DMS 273 (cell line): ENCODE data around the gene HPX.

Source experiments
- DNase-seq: peaks from one replicate; lab custom pipeline; 2025; ENCODE audit not compliant: unreplicated experiment; lab: John Stamatoyannopoulos, UW

The HPX gene

DNA sequence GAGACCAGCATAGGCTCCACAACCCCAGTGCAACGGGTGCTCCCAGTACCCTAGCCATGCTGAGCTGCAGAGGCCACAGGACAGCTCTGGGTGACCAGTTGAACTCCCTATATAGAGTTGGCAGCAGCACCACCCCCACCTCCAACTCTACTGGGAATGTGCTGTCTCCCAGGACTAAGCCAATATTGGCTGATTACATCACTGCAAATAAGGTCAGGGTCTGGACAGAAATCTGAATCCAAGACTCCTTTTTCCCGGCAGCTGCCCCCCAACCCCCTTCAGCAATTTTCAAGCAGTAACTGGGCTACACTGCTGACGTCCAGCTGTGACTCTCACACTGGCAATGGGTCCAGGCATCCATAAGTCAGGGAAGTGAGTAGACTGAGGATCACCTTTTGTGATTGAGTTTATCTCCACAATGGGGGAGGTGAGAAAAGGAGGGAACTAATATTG lies at the start of gene HPX:
HPX (minus strand) TSS at position 82 of the 453 bp plus-strand sequence; CDS start at position 58, 24 bp downstream.
- DNase-seq: no peak

DNA sequence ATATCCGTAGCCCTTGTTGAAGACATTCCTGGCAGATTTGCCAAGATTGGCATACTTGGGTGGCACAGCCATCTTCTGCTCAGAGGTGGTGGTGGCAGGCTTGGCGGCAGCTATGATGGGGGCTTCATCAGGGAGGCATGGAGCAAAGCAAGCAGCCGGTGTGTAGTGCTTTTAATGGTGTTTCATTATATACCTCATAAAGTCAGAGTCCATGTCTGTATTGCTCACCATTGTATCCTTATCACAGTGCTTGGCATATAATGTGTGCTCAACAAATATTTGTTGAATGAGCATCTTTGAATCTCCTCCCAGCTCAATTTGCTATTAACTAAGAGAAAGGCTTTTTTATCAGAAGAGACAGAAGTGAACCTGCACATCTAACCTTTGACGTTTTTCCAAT lies 48.5 kb upstream of the HPX start:
- no peak for DNase-seq

GRCh38 chr11:6488821-6489220 lies 48.0 kb upstream of the HPX start:
- no peak for DNase-seq

- DNase-seq: no peak
Measured at GRCh38 chr11:6488342-6488741, 47.6 kb upstream of the HPX start.

DNA sequence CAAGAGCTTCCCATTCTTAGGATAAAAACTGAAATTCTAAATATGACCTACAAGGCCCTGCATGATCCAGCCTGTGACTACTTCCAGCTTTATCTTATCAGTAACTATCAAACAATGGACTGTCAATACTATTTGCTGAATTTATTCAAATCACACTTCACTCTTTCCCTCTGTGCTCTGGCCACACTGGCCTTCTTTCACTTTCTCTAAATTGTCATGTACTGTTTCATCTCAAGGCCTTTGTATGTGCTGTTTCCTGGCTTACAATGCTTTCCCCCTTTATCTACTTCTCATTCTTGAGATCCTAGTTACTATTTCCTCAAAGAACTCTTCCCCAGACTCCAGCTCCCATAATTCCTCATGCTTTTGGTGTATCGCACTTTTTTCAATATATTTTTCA lies 46.2 kb upstream of the HPX start:
- DNase-seq: no peak

DNA sequence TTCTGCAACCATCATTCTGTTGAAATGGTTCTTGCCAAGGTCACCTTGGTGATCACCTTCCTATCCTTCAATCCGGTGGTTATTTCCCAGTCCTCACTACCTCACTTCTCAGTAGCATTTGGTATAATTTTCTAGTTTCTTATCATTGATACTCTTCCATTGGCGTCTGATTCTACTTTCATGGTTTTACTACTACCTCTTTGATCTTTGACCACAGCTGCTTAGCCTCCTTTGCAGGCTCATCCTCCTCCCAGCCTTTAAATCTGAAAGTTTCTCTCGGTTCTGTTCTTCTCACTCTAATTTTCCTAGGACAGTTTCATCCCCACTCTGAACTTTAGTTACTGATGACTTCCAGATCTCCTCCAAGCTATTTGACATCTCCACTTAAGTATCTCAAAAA lies 45.5 kb upstream of the HPX start:
- DNase-seq: no peak

DNA sequence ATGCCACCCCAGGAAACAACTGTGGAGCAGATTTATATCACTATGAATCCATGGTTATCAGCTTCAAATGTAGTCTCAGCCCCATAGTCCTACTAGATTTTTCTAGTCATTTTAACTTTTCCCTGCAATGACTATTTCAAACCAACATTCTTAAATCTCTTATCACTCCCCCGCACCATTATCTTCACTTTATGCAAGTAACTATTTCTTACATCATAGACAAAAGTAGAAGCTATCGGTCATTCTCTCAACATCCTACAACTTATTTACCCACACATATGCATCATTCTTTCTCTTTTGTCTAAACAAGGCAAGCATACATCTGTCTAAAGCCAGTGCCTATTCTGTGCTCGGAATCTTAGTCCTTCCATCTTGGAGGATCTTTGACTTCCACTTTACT lies 44.9 kb upstream of the HPX start:
- DNase-seq: no peak

- DNase-seq: no peak
Measured at GRCh38 chr11:6483015-6483414, 42.2 kb upstream of the HPX start.

DNA sequence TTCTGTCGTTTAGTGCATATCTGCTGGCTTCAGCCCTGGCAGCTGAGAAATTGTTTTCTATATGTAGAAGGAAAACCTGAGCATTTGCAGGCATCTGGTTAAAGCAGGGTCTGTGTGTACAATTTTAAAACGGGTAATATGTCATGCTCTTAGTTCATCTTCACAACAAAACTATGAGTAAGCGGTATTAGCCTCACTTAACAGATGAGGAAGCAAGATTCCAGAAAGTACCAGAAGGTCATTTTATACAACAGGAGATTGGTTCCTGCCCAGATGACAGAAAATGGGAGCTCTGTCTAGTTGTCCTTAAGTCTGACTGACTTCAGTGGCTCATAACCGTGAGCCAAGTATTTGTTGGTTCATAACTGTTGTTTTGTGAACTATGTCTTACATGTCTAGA lies 41.7 kb upstream of the HPX start:
- DNase-seq: no peak

GRCh38 chr11:6481924-6482275 lies 41.1 kb upstream of the HPX start:
- DNase-seq: peak; percentile 42

DNA sequence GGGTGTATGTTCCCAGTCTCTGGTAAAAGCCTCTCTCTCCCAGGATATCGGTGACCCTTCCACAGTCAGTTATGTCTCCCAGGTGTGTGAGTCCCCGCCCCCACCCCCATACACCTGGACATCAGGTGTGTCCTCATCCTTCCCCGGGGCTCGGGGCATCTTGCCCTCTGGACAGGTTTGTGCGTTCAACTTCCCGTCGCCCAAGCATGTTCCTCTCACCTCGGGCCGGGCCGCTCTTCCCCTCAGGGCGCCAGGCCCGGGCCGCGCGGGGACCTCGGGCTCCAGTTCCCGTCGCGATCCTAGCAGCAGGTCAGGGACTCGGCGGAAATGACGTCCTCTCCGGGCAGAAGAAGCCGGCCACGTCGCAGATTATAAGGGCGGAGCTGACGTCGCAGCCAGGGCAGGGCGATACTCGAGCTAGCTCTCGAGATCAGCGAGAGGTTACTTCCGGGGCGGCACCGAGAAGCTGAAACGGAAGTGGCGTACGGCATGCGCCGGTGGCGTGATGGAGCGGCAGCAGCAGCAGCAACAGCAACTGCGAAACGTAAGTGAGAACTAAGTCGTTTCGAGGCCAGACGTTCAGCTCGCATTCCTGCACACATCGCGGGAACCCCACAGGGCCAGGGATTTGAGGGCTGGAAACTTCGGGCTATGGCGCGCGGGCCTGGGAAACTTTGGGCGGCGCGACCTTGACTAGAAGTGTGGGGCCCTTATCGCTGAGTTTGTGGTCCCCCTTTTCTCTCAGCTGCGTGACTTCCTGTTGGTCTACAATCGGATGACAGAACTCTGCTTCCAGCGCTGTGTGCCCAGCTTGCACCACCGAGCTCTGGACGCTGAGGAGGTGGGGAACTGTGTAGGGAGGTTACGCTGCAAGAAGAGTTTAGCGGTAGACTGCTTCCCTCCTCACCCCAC lies 40.5 kb upstream of the HPX start, which contains the start of the genes ARFIP2 and TIMM10B:
ARFIP2 (minus strand) TSS at position 320 of the 912 bp plus-strand sequence. CDS start 910 bp downstream, outside the sequence.
TIMM10B (plus strand) TSS at position 490 of the 912 bp plus-strand sequence; CDS start at position 506, 16 bp downstream.
- peak; percentile 98 for DNase-seq

DNA sequence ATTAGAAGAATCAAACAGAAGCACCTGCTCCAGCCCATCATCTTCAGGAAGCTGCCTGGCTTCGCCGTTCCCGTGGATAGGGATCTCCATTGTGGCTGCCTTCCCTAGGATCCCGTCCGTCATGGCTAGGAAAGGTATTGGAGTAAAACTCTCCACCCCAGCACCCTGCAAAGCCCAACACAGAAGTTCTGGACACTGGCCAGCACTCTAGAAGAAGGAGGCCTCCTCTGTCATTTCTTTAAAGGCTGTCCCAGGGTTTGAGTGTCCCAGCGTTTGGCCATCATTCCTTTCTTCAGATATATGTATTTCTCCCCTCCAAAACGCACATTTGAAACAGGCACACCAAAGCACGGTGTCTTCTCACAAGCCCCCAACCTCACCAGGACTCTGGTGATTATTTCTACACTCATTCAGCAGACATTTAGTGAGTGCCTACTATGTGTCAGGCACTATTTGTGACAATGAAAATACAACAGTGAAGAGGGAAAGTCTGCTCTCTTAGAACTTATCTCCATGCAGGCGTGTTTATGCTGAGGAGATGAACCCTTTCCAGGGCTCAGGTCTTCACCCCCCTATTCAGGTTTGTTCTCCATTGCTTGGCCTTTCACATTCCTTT lies 39.6 kb upstream of the HPX start:
- DNase-seq: no peak

GRCh38 chr11:6476571-6476970 lies 35.8 kb upstream of the HPX start:
- DNase-seq: no peak

DNA sequence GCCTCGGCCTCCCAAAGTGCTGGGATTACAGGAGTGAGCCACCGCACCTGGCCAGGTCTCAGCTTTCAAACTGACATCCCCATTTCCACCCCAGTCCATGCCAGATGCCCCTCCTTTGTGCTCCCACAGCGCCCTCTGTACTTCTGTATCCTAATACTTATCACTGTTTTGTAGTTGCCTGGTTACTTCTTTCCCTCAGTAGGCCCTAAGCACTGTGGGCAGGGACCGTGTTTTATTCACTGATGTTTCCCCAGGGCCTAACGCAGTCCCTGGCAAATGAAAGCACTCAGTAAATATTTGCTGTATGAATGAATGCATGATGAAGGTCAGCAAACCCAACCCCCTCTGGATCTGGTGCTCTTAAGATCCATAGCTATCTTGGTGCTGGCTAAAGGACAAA lies 35.1 kb upstream of the HPX start:
- peak; percentile 28 for DNase-seq

DNA sequence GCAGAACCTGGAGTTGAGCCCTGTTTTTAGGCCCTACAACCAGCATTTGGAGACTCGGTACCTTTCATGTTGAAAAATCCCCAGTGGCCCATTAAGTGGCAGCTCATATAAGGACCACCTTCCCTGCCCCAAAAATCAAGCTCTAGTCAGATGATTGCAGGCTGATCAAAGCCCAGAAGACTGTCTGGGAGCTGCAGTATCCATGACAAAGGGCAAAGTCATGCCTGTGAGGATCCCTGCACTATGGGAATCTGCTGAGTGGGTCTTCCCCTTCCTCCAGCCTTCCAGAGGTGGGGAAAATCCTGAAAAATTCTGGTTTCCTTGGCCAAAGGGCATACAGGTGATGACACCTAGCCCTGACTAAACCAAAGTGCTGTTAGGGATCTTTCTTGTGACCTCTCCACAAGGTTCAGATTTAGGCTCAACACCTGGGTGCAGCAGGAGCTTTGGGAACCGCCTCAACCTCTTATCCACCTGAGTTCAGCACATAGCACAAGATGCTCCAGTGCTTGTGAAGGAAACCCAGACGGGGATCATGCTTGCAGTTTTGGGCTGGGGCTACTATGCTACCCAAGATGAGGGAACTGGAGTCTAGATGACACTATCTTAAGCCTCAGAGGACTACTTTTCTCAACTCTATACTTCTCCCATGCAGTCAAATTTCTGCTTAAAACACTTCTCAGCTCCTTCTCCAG lies 34.2 kb upstream of the HPX start:
- peak; percentile 31 for DNase-seq

DNA sequence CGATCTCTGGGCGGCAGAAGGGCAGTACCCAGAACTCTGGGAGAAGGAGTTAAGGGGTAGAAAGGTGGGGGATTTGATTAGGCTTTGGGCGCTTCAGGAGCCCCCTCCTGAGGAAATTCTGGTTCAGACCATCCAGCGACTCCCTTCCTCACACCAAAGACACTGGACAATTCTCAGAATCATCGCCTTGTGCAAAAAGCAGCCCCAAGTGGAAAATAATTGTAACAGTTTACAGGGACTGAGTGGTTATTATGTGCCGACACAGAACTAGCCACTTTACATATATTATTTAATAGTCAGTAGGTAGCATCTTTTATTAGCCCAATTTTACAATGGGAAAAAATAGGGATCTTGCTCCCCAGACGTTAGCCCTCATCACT lies 33.6 kb upstream of the HPX start:
- no peak for DNase-seq

DNA sequence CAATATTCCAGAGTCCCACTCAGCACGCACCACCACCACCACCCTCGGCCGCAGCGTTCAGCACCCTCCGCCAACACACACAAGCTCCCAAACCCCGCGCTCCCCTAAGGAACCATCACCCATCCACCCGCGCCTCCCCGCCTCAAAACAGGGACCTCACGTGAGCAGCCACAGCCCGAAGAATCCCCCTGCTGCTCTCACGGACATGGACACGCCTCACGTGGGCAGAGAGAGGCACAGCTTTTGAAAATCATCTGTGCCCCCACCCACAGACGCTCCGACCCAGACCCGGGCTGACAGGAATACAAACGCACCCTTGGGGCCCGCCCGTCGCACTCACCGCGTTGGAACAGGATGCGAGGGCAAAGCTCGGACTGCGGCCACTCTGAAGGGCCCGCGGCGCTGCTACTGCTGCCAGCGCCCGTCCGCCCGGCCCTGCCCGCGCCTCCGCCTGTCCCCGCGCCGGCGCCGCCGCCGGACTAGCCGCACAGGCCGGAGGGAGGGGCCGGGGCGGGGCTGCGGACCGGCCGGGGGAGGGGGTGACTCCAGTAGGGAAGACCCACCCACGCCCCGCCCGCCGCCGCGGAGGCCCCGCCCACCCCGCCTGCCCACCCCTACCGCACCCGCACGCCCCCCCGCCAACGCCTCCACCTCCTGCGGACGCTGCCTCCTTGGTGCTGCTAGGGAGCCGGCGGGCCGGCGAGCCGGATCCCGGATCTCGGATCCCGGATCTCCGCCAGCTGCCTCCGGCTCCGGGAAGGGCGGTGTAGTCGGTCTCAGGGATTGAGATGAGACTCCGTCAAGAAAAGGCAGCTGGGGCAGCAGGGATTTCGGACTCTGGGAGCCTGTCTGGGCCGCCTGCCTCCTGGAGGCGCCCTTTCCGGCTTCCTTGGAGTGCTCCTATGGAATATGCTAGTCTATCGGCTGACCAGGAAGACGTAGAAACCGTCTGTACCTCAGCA lies 32.9 kb upstream of the HPX start, which contains the start of gene TRIM3:
TRIM3 (minus strand) TSS at position 491 of the 962 bp plus-strand sequence. CDS start 8,246 bp downstream, outside the sequence.
- DNase-seq: peak; percentile 88

DNA sequence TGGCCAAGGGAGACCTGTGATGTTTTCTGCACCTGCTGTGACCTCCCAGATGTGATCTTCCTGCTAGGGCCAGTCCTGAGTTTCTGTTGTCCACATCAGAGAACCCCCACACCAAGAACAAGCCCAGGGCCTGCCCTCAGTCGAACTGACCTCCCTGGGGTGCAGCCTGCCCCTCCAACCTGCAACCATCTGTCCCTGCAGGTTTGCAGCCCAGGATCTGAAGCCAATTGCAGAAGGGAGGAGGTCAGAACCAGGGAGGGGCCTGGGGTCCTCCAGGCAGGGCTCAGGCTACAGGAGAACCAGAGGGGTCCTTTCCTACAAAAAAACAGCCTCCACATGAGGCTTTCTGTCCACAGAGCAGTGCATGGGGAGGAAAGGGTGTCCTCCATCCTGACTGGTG lies 32.1 kb upstream of the HPX start:
- DNase-seq: no peak

DNA sequence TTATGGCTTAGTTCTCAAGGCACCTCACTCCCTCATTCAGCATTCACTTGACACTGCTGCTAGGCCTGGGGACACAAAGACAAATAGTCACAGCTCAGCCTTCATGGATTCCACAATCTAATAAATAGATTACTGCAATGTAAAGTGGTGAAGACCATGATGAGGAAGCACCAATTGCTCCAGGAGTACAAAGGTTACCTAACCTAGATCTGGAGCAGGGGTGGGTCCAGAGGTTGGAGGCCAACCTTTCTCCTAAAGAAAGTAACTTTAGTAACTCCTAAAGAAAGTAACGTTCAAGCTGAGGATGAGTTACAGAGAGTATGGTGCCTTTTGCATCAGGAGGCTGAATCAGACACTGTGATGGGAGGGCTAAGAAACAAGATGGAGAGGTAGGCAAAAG lies 28.8 kb upstream of the HPX start:
- no peak for DNase-seq
